Activated CD8-positive, alpha-beta T cell treated with anti-CD3 and anti-CD28 coated beads for 36 hours (primary cell): ENCODE results near the gene KRT79. TPM values are rescaled to one million over a fixed set of nuclear protein-coding genes. Genes with fewer than 3 reads are reported as not detected.

Experiments used
- ATAC-seq: fragments of 200-7000 bp; cut with Tn5 transposase; one replicate; pipeline ENCODE4 v1.10.0; 2021; ENCODE audit warnings: mild to moderate bottlenecking, moderate library complexity
- CTCF ChIA-PET: fragments of 350-600 bp; sonication (Branson Sonifier 250); formaldehyde crosslinking; loops from one replicate; lab custom pipeline; 2021; ENCODE audit warnings: antibody characterized with exemption; lab: Charles Lee
- POLR2A ChIA-PET: fragments of 350-600 bp; sonication (Branson Sonifier 250); formaldehyde crosslinking; loops from one replicate; lab custom pipeline; 2021; ENCODE audit warnings: antibody characterized with exemption; lab: Charles Lee
- DNase-seq: peaks from one replicate; pipeline ENCODE4 v3.0.0-alpha.2; 2020
- H3K27ac Mint-ChIP-seq: one replicate; pipeline ENCODE4 v1.8.0; 2021; ENCODE audit warnings: mild to moderate bottlenecking, mixed read lengths
- H3K27me3 Mint-ChIP-seq: one replicate; pipeline ENCODE4 v1.8.0; 2021; ENCODE audit warnings: mixed read lengths
- H3K36me3 Mint-ChIP-seq: one replicate; pipeline ENCODE4 v1.8.0; 2021; ENCODE audit warnings: low read depth, mixed read lengths
- H3K4me1 Mint-ChIP-seq: one replicate; pipeline ENCODE4 v1.8.0; 2021; ENCODE audit warnings: low read depth, mixed read lengths
- H3K4me3 Mint-ChIP-seq: one replicate; pipeline ENCODE4 v1.8.0; 2021; ENCODE audit warnings: mild to moderate bottlenecking, moderate library complexity, mixed read lengths
- H3K9me3 Mint-ChIP-seq: one replicate; pipeline ENCODE4 v1.8.0; 2021; ENCODE audit warnings: mixed read lengths
- intact Hi-C: fragments of 100-400 bp; cut with micrococcal nuclease; formaldehyde crosslinking; loops from one replicate; pipeline ENCODE4 v1.10.0; 2022
- total RNA-seq, 2 experiments: library from RNA; stranded (reverse); gene quantifications; one replicate each; pipeline ENCODE4 v1.2.3, GENCODE V29; 2021
- TF ChIP-seq, protein P1 (sequence below): fragments of 200-600 bp; IDR thresholded peaks from one replicate; pipeline ENCODE4 v1.8.0; 2022; ENCODE audit warnings: antibody characterized with exemption, mild to moderate bottlenecking

The KRT79 gene
- total RNA-seq, 2 experiments from 2014 or later = 0.87 to 1.6 TPM

DNA sequence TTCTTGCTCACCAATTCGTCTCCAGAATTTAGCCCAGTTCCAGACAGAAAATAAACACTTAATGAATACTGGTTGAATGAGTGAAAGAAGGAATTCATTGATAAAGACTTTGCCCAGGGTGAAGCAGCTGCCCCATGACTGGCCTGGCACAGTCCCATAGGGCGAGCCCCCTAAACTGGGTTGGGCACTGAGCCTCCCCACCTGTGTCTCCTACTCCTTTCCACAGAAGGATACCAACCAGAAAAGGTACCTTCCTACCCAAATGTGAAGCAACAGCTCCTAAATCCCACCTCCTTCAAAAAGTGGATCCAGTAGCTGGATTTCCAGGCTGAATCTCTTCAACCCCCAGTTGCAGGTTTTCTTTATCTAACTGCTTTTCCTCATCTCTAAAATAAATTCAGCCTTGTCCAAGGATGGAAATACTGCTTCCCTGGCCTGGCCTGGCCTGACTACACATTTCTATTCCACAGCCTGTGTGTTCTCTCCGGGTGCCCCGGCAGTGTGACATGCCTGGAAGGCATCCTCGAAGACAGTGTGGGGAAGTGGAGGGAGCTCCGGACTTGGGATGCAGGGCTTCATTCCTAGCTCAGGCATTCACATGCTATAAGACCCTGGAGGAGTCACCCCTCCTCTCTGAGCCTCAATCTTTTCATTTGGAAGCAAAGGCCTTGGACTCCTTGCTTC, 45.8 kb downstream of the KRT79 start:
- H3K4me3 Mint-ChIP-seq = no peak overlapping the region
- no peaks in the 10 kb centered on the region for H3K9me3 Mint-ChIP-seq
- ATAC-seq = no peak
- TF ChIP-seq, protein P1, sequence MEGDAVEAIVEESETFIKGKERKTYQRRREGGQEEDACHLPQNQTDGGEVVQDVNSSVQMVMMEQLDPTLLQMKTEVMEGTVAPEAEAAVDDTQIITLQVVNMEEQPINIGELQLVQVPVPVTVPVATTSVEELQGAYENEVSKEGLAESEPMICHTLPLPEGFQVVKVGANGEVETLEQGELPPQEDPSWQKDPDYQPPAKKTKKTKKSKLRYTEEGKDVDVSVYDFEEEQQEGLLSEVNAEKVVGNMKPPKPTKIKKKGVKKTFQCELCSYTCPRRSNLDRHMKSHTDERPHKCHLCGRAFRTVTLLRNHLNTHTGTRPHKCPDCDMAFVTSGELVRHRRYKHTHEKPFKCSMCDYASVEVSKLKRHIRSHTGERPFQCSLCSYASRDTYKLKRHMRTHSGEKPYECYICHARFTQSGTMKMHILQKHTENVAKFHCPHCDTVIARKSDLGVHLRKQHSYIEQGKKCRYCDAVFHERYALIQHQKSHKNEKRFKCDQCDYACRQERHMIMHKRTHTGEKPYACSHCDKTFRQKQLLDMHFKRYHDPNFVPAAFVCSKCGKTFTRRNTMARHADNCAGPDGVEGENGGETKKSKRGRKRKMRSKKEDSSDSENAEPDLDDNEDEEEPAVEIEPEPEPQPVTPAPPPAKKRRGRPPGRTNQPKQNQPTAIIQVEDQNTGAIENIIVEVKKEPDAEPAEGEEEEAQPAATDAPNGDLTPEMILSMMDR = no peak
- peaks cover 11% of the 10 kb centered on the region for H3K4me1 Mint-ChIP-seq
- no peak for DNase-seq
- H3K27me3 Mint-ChIP-seq = peaks cover 28% of the 10 kb centered on the region
- POLR2A ChIA-PET = interaction anchor here (0.7 kb wide), 1 partner anchor 9 kb away, joined by 4 read pairs; no protein-coding TSS in a partner anchor
- intact Hi-C loops = no loop called here
- CTCF ChIA-PET = interaction anchor here (0.8 kb wide), 1 partner anchor 205 kb away, joined by 3 read pairs; no protein-coding TSS in a partner anchor
- H3K27ac Mint-ChIP-seq = no peak overlapping the region
- no peaks in the 10 kb centered on the region for H3K36me3 Mint-ChIP-seq

DNA sequence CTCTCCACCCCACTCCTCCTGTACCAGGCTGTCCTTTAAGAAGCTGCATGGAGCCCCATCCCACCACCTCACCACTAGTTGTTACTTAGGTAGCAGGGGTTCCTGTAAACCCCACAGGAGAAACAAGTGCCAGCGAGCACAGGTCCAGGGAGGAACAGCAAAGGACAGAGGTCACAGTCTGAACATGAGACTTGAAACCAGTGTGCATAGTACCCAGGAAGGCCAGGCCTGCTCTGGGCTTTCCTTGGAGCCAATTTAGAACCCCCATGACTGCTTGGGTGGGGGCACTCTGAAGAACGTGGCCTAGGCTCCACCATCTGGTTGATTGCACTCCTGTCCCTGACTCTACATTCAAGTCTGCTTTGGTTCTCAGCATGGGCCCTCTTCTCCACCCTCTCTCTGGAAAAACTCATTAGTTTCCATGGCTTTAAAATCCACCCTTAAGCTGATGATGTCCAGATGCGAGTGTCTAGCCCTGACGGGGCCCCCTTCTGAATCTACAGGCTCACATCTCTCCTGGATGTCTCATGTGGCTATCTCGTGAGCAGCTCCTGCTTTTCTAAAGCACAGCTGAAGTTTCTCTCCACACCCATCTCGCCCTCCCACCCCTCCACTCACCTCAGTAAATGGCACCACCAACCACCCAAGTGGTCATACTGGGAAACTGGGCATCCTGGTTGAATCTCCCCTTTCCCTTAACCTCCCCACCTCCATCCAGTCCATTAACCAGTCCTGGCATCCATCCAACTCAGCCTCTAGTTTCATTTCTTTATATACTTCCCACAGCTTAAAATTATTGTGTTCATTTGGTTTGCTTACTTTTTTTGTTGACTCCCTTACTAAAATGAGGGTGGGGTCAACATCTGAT, 46.6 kb downstream of the KRT79 start:
- ATAC-seq (no peak), DNase-seq (no peak)
- no peak overlapping the region for H3K4me3 Mint-ChIP-seq
- H3K9me3 Mint-ChIP-seq = no peaks in the 10 kb centered on the region
- intact Hi-C loops = no loop called here
- H3K27me3 Mint-ChIP-seq = peaks cover 28% of the 10 kb centered on the region
- no peaks in the 10 kb centered on the region for H3K36me3 Mint-ChIP-seq
- peaks cover 11% of the 10 kb centered on the region for H3K4me1 Mint-ChIP-seq
- ChIA-PET POLR2A (no interaction called here), CTCF (interaction anchor here (0.8 to 1.3 kb wide), 2 partner anchors 92 to 204 kb away, joined by 3 to 4 read pairs; no protein-coding TSS in a partner anchor)
- H3K27ac Mint-ChIP-seq = no peak overlapping the region
- TF ChIP-seq, protein P1 = no peak

GRCh38 chr12:52784909-52785308, 49.2 kb downstream of the KRT79 start:
- no peaks in the 10 kb centered on the region for H3K9me3 Mint-ChIP-seq
- H3K4me3 Mint-ChIP-seq = no peak overlapping the region
- DNase-seq (no peak), ATAC-seq (no peak)
- no peak overlapping the region for H3K27ac Mint-ChIP-seq
- intact Hi-C loops = no loop called here
- TF ChIP-seq, protein P1 = no peak
- no peaks in the 10 kb centered on the region for H3K36me3 Mint-ChIP-seq
- peaks cover 16% of the 10 kb centered on the region for H3K27me3 Mint-ChIP-seq
- ChIA-PET CTCF (no interaction called here), POLR2A (no interaction called here)
- peaks cover 4% of the 10 kb centered on the region for H3K4me1 Mint-ChIP-seq

GRCh38 chr12:52783563-52784316, 50.4 kb downstream of the KRT79 start:
- Mint-ChIP-seq H3K27me3 (peaks cover 5% of the 10 kb centered on the region), H3K9me3 (no peaks in the 10 kb centered on the region), H3K4me1 (no peaks in the 10 kb centered on the region), H3K36me3 (no peaks in the 10 kb centered on the region), H3K4me3 (no peak overlapping the region), H3K27ac (no peak overlapping the region)
- CTCF ChIA-PET = no interaction called here
- ATAC-seq = no peak
- TF ChIP-seq, protein P1 = no peak
- intact Hi-C loops = no loop called here
- DNase-seq = no peak
- POLR2A ChIA-PET = no interaction called here
